ENCODE results near the gene ACY1. TPM values are rescaled to one million over a fixed set of nuclear protein-coding genes. Genes with fewer than 3 reads are reported as not detected.

ACY1 gene
- total RNA-seq, 1 experiment from 2014 or later, result 62.6 TPM

DNA sequence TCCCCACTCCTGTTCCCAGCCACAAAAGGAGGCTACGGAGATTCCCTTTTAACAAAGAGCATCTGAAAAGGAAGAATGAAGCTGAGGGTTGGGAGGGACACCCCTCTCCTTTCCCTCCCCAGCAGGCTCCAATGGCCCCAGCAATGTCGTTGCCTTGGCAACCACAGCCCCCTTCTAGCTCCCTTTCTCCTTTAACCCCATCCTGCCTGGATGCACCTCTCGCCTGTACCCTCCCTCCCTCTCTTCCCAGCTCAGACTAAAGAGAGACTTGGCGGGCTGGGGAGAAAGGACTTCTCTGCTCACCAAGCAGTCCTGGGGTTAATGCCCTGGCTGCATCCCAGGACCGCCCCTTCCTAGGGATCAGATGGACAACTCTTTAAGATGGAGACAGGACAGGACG lies 19.4 kb downstream of the ACY1 start:
- Histone ChIP-seq H3K4ac (ENCODE audit: low read depth, low read length) (no peak overlapping the region), H2BK15ac (ENCODE audit: low read depth, low read length) (no peak overlapping the region), H3K27me3 (ENCODE audit: insufficient read depth, low read length) (no peaks in the 10 kb centered on the region), H3K56ac (ENCODE audit: insufficient read length, low read depth, low read length) (no peak overlapping the region), H3K79me1 (ENCODE audit: insufficient read depth, low read depth, low read length, poor library complexity, severe bottlenecking) (no peaks in the 10 kb centered on the region), H3K27ac (ENCODE audit: insufficient read length, low read depth, low read length) (no peak overlapping the region), H4K8ac (replicated peaks; ENCODE audit: insufficient read length, low read depth, low read length) (no peak overlapping the region), H3K14ac (ENCODE audit: insufficient read depth, low read length) (no peak overlapping the region; the same call in 1 of the 2 replicates), H2BK20ac (ENCODE audit: low read depth, low read length, poor library complexity, severe bottlenecking) (no peak overlapping the region), H3K9ac (ENCODE audit: extremely low read depth, insufficient read length, low read length) (no peak overlapping the region), H3K23ac (ENCODE audit: insufficient read length, low read depth, low read length) (no peak overlapping the region), H3K79me2 (ENCODE audit: insufficient read depth, low read length) (no peaks in the 10 kb centered on the region), H3T11ph (ENCODE audit: low read length) (no peak overlapping the region), H3K4me1 (ENCODE audit: insufficient read depth, low read length) (peaks cover 17% of the 10 kb centered on the region; the same call in 1 of the 2 replicates), H2AFZ (ENCODE audit: low read length) (no peak overlapping the region), H3K4me2 (ENCODE audit: insufficient read depth, insufficient read length, low read length) (no peak overlapping the region), H3K18ac (ENCODE audit: insufficient read length, low read depth, low read length) (no peak overlapping the region), H3K9me3 (ENCODE audit: control insufficient read depth, low read depth, low read length) (no peaks in the 10 kb centered on the region), H2BK120ac (ENCODE audit: low read depth, low read length, poor library complexity, severe bottlenecking) (no peak overlapping the region), H2BK5ac (ENCODE audit: insufficient read length, low read length) (no peak overlapping the region), H2BK12ac (ENCODE audit: insufficient read length, low read depth, low read length) (no peak overlapping the region), H2AK5ac (ENCODE audit: insufficient read length, low read length) (no peak overlapping the region), H4K91ac (ENCODE audit: insufficient read length, low read depth, low read length) (no peak overlapping the region), H4K20me1 (ENCODE audit: control insufficient read depth, insufficient read depth, insufficient read length) (peaks cover 2% of the 10 kb centered on the region), H3K23me2 (ENCODE audit: insufficient read length, low read depth, low read length, poor library complexity, severe bottlenecking) (no peaks in the 10 kb centered on the region), H4K5ac (ENCODE audit: insufficient read length, low read depth, low read length) (no peak overlapping the region)
- WGBS (ENCODE audit: extremely low coverage, insufficient read length, low lambda C conversion rate), result no CpG with 5 or more reads among the region's 6 CpGs
- DNase-seq, result no peak
- TF ChIP-seq CTCF (conservative IDR thresholded peaks at IDR 0.05), result no peak
- peaks cover 56 to 65% of the 10 kb centered on the region in 2 experiments for H3K4me1 Mint-ChIP-seq
- H3K4me3 Mint-ChIP-seq, result peak overlapping the region in 1 of 2 experiments; percentile 48; a peak in 2 of 5 replicates
- peaks cover 4% of the 10 kb centered on the region for H3K27me3 Mint-ChIP-seq (ENCODE audit: low read depth)
- H3K9me3 Mint-ChIP-seq, result no peaks in the 10 kb centered on the region
- H3K27ac Mint-ChIP-seq, result no peak overlapping the region; a peak in 1 of 7 replicates
- no peaks in the 10 kb centered on the region; a peak in 1 of 7 replicates for H3K36me3 Mint-ChIP-seq (ENCODE audit: insufficient read depth in 1 of 3, low read depth in 3 of 3)

All from H9 (cell line).